Glomerular endothelial cell (primary cell): ENCODE measurements around the gene CYB561A3. TPM values are rescaled to one million over a fixed set of nuclear protein-coding genes. Genes with fewer than 3 reads are reported as not detected.

Experiments
- DNase-seq: peaks from one replicate; pipeline ENCODE4 v3.0.0-alpha.2; 2011; ENCODE audit warnings: low read depth, low spot score; ENCODE audit errors: extremely low read depth
- total RNA-seq: library from RNA; depleted of rRNA; stranded (reverse); fragments of >200 nt; gene quantifications from 2 replicates; pipeline ENCODE4 v1.2.3, GENCODE V29; 2015

CYB561A3 gene
- total RNA-seq, 1 donor from 2014 or later: 46.1 TPM

GRCh38 chr11:61345954-61346843 is 15.5 kb downstream of the CYB561A3 start:
- no peak for DNase-seq

DNA sequence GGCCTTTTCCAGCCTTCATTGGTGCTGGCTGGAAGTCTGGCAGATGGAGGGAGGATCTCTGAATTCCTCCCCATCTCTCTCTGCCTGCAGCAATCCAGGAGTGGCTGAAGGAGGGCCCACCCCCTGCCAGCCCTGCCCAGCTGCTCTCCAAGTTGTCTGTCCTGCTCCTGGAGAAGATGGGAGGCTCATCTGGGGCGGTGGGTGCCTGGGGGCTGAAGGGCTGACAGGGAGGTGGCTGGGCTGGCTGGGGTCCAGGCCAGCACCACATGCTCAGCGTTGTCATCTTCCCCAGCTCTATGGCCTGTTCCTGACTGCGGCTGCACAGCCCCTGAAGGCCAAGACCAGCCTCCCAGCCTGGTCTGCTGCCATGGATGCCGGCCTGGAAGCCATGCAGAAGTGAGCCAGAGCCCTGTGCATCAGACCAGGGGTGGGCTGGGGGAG is 16.5 kb downstream of the CYB561A3 start:
- DNase-seq: no peak

- DNase-seq: no peak
Measured at GRCh38 chr11:61343792-61344745, 17.6 kb downstream of the CYB561A3 start.

GRCh38 chr11:61342207-61342803 is 19.4 kb downstream of the CYB561A3 start:
- no peak for DNase-seq

DNA sequence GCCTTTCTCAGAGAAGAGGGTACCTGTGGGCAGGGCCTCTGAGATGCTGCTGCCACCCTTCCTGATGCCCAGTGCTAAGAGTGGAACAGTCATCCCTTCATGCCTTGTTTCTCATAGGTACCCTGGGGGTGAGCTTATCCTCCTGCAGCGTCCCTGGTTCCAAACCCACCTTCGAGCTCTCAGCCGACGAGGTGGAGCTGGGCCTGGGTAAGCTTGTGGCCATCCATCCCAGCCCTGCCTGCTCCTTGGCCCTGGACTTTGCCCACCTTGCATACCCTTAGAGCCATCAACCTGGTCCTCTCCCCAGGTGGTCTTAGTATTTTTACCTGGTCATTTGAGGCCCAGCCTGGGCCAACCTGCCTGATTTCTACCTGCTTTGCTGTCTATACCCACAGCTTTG is 20.0 kb downstream of the CYB561A3 start:
- DNase-seq: no peak

DNA sequence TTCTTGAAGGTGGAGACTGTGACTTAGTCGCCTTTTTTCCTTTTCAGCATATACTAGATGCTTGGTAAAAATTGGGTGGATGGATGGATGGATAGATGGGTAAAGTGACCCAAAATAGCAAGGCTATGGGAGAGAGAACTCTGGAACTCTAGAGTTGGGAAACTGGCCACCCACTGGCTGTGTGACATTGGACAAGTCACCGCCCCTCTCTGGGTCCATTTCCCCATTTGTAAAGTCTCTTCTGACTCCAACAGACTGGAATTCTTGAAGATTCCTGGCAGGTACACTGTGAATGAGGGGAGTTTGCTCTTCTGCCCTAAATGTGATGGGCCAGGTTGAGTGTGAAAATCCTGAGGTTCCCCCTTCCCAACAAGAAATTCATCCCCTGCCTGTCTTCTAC is 20.7 kb downstream of the CYB561A3 start:
- DNase-seq: no peak

GRCh38 chr11:61339490-61339878 is 22.2 kb downstream of the CYB561A3 start:
- DNase-seq: no peak

DNA sequence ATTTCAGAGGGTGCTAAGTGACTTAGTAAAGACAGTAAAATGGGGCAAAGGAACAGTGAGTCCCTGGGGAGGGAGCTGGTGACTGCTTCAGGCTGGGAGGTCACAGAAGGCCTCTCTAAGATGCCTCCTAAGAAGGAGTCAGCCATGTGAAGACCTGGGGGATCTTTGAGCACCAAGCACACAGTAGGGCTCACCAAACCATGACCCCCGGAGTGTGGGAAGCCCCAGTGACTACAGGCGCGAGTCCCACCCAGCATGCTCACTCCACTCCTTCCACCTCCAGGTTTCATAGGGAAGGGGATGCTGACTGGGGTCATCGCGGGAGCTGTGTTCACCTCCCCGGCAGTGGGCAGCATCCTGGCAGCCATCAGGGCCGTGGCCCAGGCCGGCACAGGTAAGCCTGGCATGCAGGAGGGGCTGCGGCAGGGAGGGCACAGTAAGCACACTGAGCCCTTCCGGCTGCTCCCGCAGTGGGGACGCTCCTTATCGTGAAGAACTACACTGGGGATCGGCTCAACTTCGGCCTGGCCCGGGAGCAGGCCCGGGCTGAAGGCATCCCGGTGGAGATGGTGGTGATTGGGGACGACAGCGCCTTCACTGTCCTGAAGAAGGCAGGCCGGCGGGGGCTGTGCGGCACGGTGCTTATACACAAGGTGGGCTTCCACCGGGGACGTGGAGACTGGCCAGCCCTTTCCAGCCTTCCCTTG is 22.7 kb downstream of the CYB561A3 start:
- no peak for DNase-seq

DNA sequence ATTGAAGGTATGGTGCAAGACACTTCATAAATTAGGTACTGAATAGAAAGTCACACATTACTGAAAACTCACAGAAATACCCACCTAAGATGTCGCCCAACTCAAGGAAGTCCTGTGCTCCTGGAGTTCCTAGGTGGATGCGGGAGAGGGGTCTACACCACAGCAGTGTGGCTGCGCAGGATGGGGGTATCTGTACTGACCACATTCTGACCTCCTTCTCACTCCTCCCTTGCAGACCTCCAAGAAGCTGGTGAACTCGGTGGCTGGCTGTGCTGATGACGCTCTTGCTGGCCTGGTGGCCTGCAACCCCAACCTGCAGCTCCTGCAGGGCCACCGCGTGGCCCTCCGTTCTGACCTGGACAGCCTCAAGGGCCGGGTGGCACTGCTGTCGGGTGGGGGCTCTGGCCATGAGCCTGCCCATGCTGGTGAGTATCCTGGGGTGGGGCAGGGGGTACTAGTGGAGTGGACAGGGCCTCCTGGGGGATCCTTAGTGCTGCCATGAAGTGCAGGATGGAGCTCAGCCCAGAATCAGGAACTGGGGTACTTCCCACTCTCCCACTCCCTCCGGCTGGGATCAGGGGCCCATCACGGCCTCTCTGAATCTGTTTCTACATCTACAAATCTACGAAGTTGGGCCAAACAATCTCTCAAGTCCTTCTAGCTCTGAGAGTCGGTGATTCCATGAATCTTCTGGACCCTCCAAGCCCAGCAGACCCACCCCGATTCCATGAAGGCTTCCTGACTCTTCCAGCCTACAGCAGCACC is 23.8 kb downstream of the CYB561A3 start:
- DNase-seq: no peak

DNA sequence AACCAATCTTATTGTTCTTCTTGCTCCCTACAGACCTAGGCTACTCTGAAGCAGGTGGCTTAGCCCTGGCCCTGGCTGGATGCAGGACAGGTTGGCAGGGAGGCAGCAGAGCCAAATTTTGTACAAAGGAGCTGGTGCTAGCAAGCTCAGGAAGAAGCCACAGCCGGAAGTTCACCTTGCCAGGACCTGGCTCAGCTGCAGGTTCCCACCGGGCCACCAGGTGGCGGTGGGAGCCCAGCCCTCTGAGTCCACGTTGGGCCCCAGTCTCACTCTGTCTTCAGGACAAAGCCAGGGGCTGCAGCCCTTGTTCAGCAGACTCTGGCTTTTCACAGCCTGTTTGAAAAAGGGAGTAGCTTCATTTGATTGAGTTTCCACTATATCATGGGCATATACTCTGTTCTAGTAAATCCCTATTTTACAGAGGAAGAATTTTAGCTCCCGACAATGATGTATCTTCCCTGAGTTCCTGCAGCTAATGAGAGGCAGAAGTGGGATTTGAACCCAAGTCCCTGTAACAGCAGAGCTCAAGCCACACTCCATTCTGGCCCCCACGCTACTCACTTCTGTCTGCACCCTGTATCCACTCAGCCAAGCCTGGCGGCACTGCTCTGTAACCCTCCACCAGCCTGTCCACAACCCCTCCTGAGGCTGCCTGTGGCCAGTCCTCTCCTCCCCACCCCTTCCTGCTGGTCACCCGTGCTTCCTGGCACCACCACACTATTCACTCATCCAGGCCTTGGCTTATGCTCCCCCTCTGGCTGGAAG is 25.3 kb downstream of the CYB561A3 start:
- no peak for DNase-seq

- no peak for DNase-seq
Measured at GRCh38 chr11:61335355-61335710, 26.3 kb downstream of the CYB561A3 start.

- no peak for DNase-seq
Measured at GRCh38 chr11:61334434-61335354, 27.0 kb downstream of the CYB561A3 start.

DNA sequence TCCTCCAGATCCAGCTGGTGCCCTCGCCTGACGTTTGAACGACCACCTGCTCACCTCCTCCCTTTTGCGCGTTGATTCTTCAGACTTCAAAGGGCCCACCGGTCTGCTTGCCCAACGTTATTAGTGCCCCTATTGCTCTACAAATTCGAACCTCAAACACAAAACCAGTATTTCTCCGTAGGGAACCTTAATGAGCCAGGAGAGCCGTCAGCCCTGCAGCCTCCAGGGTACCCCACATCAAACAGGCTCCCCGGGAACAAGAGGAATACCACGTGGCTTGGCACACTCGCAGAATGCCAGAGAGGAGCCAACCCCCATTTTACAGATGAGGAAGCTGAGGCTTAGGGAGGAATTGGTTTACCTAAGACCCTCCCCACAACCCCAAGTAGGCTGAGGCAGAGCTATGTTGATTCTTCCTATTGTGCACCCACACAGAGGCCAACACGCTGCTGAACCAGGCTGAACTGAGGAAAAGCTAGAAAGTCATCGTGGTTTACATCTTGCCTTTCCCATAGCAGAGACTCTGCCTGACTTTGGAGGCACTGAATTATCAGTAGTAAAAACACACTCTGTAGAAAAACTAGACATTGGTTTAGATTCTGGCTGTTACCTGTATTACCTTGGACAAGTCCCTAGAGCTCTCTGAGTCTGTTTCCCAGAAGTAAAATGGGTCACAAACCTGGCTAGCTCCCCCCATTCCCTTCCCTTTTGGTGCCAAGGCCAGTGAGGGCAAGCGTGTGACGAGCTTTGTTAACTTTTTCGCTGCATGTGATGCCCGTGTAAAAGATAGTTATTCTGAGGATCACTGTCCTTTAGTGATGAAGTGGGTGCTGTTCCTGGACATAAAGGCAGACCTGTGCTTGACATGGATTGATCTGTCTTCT is 27.9 kb downstream of the CYB561A3 start:
- no peak for DNase-seq

DNA sequence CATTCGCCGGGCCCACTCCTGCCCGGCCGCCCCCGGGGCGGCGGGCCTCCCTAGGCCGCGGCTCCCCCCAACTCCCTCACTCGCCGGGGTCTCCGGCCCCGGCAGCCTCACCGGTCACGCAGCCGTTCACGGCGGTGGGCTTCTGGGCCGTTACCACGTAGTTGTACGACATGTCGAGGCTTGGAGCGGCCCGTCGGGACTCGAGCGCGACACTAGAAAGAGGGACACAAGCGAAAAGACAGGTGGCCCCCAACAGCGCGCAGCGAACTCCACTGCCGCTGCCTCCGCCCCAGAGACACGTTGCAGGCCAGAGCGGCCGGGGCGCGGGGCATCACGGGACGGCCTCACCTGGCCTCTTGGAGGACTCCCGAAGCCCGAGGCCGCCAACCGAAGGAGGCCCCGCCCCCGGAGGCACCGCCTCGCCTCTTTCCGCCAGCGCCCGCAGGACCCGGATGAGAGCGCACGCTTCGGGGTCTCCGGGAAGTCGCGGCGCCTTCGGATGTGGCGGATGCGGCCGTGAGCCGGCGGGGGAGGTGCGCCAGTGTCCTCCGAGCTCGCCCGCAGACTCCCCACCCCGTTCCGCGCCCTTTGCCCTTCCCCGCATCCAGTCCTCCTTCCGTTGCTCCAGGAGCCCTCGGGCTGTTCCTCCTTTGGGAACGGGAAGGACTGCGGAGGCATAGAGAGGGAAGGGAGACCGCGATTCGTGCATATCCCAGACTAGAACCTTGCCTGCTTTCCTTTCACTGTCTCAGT is 28.7 kb downstream of the CYB561A3 start, which contains the start of the genes DDB1 and TKFC:
DDB1 (minus strand) TSS at position 309 of the 753 bp plus-strand sequence; CDS start at position 172, 137 bp downstream.
TKFC (plus strand) TSS at position 432 of the 753 bp plus-strand sequence. CDS start 1,501 bp downstream, outside the sequence.
- DNase-seq: no peak

GRCh38 chr11:61332281-61332796 is 29.3 kb downstream of the CYB561A3 start:
- no peak for DNase-seq

DNA sequence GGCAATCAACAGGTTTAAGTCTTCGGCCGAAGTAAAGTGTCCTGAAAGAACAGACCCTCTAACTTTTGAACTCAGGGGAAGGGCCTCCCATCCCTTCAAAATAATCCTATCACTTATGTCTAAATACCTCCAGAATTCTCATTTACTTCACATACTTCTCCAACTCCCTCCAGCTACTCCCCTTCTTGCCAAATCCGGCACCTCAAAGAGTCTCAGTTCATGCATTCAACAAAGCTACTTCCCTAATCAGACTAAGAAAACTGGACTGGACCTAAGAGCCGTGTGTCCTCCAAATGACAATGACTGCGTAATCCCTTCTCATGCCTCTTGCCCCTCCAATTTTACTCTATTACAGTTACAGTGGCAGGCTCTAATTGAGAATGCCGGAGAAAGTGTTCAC is 30.0 kb downstream of the CYB561A3 start:
- DNase-seq: no peak
